NCI-H748 treated with DMSO at 0.1 percent for 48 hours (cell line): ENCODE measurements around the gene HLA-DMA.
"Not testable (repeated sequence)": the region's sequence is repeated elsewhere in the genome, so short reads cannot be mapped to it uniquely, and the experiment has no call there.

Source experiments
- DNase-seq: peaks from one replicate; lab custom pipeline; 2025; lab: John Stamatoyannopoulos, UW

Gene HLA-DMA

GRCh38 chr6:32954986-32955802, 2.3 kb upstream of the HLA-DMA start:
- DNase-seq = no peak

GRCh38 chr6:32954267-32954666, 1.4 kb upstream of the HLA-DMA start:
- DNase-seq = no peak

- no peak for DNase-seq
Observed at GRCh38 chr6:32953775-32954174, 878 bp upstream of the HLA-DMA start.

GRCh38 chr6:32950449-32950848, 2.4 kb downstream of the HLA-DMA start:
- DNase-seq = no peak

GRCh38 chr6:32950010-32950409, 2.9 kb downstream of the HLA-DMA start:
- DNase-seq = no peak

- DNase-seq = no peak
Observed at GRCh38 chr6:32949113-32949512, 3.8 kb downstream of the HLA-DMA start.

GRCh38 chr6:32947552-32948465, 5.1 kb downstream of the HLA-DMA start:
- DNase-seq = no peak

- DNase-seq = no peak
Observed at GRCh38 chr6:32946893-32947292, 6.0 kb downstream of the HLA-DMA start.

- no peak for DNase-seq
Observed at GRCh38 chr6:32945953-32946352, 6.9 kb downstream of the HLA-DMA start.

GRCh38 chr6:32945108-32945760, 7.7 kb downstream of the HLA-DMA start:
- no peak for DNase-seq

GRCh38 chr6:32943864-32944649, 8.8 kb downstream of the HLA-DMA start:
- DNase-seq = no peak

- not testable (repeated sequence) for DNase-seq
Observed at GRCh38 chr6:32942555-32943123, 10.3 kb downstream of the HLA-DMA start.

- DNase-seq = no peak
Observed at GRCh38 chr6:32941214-32941768, 11.6 kb downstream of the HLA-DMA start.

- no peak for DNase-seq
Observed at GRCh38 chr6:32940656-32941213, 12.2 kb downstream of the HLA-DMA start, which contains the start of gene HLA-DMB. HLA-DMB (minus strand) TSS chr6:32941028; CDS start chr6:32940807, 221 bp downstream.

- DNase-seq = no peak
Observed at GRCh38 chr6:32938494-32938893, 14.4 kb downstream of the HLA-DMA start.

GRCh38 chr6:32937230-32937633, 15.7 kb downstream of the HLA-DMA start:
- DNase-seq = no peak

GRCh38 chr6:32936239-32937152, 16.4 kb downstream of the HLA-DMA start:
- no peak for DNase-seq

GRCh38 chr6:32935551-32936238, 17.2 kb downstream of the HLA-DMA start:
- no peak for DNase-seq

GRCh38 chr6:32933661-32934085, 19.2 kb downstream of the HLA-DMA start:
- DNase-seq = peak; percentile 66
